KG1 (cell line): ENCODE data around the gene FAM241B.

ENCODE experiments used
- DNase-seq: peaks from one replicate; lab custom pipeline; 2025; lab: John Stamatoyannopoulos, UW

FAM241B gene, protein sequence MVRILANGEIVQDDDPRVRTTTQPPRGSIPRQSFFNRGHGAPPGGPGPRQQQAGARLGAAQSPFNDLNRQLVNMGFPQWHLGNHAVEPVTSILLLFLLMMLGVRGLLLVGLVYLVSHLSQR

DNA sequence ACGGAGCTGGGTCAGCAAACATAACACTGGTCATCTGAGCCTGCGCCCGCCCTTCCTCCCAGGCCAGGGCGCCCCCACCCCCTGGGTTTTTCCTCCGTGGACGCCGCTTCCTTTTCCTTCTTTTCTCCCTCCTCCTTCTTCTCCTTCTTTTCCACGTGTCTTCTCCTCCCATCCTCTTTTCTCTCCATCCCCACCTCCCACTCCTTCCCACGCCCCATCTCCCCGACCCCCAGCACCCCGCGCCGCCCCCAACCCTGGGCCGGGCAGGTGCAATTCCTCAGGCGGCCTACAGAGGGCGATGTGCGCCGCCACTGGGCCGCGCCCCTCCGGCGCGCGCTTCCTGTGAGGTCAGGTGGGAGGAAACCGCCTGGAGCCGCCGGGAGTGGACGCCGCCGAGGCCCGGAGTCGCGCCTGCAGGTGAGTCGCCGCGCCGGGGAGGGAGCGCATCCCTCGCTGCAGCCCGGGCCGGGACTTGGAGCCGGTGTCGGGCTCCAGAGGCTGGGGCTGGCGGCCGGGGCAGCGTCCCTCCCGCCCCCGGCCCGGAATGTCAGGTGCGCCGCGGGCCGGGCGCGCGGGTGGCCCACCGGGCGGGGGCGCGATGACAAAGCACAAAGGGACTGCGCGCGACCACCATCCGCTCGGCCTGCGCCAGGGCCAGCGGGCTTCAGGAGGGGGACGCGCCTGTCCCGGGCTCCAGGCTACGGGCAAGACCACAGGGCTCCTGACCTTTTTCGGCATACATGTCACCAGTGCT lies at the start of gene FAM241B:
Gene FAM241B, plus strand, starts transcription at position 351 of the 754 bp plus-strand sequence. CDS start 1,497 bp downstream, outside the sequence.
- peak; percentile 3 for DNase-seq

GRCh38 chr10:69580435-69580834 lies 49.6 kb upstream of the FAM241B start:
- no peak for DNase-seq

DNA sequence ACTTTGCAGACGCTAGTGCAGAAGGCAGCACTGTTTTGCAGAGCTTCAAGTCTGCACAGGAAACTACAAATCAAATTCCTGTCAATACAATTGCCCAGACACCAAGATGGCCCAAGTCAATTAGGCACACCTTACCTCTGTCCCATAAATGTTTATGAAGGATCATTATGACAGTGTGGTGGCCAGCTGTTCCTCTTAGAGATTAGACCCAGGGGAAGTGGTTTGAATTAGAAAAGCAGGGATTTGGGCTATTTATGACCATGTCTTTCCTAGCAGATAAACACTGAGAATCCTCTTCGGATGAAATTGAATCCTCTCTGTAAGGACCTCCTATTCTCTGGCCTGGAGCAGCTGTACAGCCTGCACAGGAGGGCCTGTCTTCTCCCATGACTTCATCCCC lies 46.9 kb upstream of the FAM241B start:
- no peak for DNase-seq

GRCh38 chr10:69584624-69585023 lies 45.4 kb upstream of the FAM241B start:
- DNase-seq = no peak

GRCh38 chr10:69588358-69588757 lies 41.7 kb upstream of the FAM241B start:
- no peak for DNase-seq

DNA sequence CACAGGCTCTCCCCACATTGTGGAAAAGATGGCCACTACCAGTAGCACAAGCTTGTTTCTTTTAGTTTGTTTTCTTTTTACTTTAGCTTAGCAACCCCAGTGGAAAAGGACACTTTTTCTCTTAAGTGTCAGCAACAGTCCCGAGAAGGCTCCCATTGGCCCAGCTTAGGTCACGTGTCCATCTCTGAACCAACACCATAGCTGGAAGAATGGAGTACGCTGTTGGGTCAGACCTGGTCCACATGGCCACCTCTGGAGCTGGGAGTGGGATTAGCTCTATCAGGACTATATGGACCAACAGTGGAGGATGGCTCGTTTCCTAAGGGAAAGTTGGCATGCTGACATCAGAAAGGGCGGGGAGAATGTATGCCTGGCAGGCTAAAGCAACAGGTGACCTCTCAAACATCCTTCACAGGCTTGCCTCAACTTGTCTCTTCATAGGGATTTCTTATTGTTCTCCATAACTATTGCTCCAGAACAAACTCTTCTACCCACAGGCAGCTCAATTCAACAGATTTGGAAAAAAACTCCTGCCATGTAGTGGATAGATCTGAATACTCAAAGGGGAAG lies 29.2 kb upstream of the FAM241B start:
- DNase-seq = no peak

GRCh38 chr10:69609077-69609476 lies 21.0 kb upstream of the FAM241B start:
- DNase-seq = no peak

- no peak for DNase-seq
Measured at GRCh38 chr10:69612760-69613159, 17.3 kb upstream of the FAM241B start.

DNA sequence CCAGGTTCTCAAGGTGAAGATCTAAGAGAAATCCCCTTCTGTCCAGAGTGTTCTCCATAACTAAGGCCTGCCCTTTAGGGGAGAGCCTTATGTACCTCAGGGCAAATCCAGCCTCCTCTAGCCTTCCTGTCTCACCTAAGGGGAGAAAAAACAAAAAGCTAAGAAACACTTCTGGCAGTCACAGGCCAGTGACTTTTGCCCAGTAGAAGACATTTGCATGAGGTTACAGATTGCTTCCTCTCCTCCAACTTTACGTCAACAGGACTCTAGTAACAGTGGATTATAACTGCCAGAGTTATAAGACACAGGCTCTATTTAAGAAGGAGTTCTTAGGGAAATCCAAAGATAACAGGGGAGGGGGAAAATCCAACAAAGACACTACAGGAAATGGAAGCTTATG lies 15.9 kb upstream of the FAM241B start:
- no peak for DNase-seq

GRCh38 chr10:69616358-69616757 lies 13.7 kb upstream of the FAM241B start:
- DNase-seq = no peak

DNA sequence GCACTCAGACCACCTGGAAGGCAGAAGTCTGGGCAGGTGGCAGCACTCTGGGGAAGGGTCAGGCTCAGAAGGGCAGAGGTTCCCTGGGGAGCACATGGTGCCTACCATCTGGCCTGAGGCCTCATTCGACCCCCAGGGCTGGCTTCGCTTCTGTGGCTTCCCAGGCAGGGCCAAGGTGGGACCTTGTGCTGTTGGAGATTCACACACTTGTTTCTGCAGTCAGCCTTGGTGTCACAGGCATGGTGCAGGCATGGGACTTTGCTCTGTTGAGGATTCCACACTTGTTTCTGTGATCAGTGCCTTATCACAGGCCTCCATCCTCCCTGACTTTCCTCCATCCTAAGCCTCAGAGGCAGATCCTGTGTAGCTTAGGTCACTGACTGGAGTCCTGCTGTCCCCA lies 11.3 kb upstream of the FAM241B start:
- DNase-seq = no peak

GRCh38 chr10:69619626-69620025 lies 10.4 kb upstream of the FAM241B start:
- DNase-seq = no peak

GRCh38 chr10:69620625-69621024 lies 9.4 kb upstream of the FAM241B start:
- no peak for DNase-seq

- DNase-seq = no peak
Measured at GRCh38 chr10:69624245-69624786, 5.7 kb upstream of the FAM241B start.

- no peak for DNase-seq
Measured at GRCh38 chr10:69626826-69627225, 3.2 kb upstream of the FAM241B start.

DNA sequence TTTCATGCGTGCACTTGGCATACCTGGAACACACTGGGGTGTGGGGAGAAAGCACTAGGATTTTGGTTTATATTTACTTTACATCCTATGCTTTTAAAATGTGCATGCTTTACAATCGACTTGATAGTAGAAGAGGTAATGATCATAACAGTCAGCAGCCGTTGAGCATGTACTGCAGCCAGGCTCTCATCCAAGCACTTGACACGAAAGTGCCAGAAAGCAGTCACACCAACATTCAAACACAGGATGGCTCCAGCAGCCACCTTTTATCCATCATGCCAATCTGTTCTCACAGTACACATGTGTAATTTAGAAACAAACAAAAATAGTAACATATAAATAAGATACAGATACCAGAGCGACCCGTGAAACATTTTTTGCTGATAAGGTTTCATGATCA lies 1.2 kb upstream of the FAM241B start:
- DNase-seq = no peak

DNA sequence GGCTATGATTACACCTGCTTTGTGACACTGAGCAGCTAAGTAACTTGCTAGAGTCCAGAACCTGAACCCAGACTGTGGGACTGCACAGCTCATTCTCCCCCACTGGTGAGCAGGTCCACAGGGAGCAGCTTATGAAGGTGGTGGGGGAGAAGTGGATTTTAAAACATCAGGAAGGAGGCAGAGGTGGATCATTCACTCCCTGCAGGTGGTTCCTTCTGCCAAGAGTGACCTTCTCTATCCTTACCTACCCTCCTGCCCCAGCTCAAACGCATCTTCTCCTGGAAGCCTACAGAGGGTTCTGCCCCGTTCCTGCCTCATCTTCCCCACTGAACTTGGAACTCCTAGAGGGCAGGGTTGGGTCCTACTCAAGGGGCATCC lies 539 bp upstream of the FAM241B start:
- DNase-seq = no peak

DNA sequence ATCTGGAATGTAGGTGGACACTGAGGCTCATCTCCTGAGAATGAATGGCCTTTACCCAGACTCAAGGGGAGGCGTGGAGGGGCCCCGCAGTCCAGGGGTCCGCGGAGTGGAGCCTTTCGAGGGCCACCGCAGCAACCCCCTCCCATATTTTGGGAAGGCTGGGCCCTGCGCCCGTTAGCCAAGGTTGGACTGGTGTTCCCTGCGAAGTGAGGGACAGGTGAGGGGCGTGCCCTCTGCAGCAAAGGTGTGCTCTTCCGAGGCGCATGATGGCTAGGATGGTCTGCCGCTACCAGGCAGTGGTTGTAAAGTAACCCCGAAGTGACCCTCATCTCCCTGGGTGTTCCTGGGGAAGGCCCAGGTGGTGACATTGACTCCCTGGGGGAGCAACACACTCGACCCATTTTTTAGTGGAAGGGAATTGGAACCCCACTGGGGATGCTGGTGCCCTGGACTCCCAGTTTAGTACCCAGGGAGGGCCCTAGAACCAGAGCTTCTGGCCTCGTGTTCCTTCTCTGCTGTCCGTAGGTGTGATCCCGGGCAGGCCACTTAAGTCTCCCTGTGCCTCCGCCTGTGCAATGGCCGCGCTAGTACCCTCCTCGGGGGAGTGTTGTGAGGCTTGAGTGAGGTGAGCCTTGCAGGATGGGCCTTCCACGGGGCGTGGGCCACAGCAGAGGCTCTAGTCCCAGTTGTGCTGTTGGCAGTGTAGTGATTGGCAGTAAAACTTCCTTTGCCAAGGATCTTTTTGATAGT lies 779 bp downstream of the FAM241B start:
- no peak for DNase-seq

- DNase-seq = no peak
Measured at GRCh38 chr10:69631566-69631965, 1.5 kb downstream of the FAM241B start.

GRCh38 chr10:69632516-69633199 lies 2.6 kb downstream of the FAM241B start:
- no peak for DNase-seq

DNA sequence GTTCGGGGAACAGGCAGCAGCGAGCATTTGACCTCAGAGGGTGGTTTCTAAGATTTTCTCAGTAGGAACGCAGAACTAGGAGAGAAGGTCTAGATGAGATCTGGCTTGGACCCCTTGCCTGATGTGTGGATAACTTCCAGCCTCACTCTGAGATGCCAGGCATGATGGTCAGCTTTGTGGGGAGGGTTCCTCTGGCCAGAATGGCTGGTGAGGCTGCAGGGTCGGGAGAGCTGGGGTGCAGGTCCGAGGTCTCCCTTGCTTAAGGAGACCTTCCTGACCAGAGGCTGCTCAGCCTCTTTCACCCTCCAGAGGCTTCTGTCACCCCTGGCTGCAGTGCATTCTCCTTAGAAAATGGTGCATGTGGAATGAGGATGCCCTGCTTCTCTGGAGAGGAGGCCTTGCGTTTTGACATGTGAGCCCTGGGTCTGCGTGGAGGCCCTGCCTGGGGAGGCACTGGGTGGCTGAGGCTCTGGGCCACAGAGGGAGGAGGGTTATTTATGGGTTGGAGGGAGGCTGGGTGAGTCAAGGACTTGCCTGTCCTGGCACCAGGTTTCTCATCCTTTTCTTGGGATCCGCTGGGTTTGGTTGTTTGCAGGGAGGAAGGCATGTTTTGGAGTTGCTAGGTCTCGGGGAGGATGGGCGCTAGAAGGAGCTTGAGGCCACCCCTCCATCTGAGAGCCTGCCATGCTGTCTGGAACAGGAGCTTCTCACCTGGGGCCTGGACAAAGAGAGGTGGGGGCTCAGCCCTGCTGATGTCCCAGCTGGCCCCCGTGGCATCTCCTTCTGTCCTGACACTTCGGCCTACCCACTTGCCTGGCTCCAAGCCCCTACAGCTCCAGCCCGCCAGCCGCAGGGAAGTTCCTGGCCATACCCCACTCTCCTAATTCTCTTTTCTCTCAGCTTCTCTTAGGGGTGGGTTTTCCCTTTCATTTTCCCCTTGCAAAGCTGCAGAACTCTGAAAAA lies 3.9 kb downstream of the FAM241B start:
- no peak for DNase-seq
